HepG2 (cell line): ENCODE measurements around the gene PLCG1.

Experiments
- BHLHE40 ChIP-seq: IDR thresholded peaks from 2 replicates; pipeline ENCODE4 v1.6.1; 2011; ENCODE audit warnings: low read length, improper control_type of control experiment
- BRCA1 ChIP-seq: sonication (generic); formaldehyde crosslinking; IDR thresholded peaks from 2 replicates; pipeline ENCODE4 v1.4.0; 2020; ENCODE audit warnings: missing genetic modification reagents
- CEBPB ChIP-seq: IDR thresholded peaks from 2 replicates; pipeline ENCODE4 v1.6.1; 2011; ENCODE audit warnings: low read depth, low read length, improper control_type of control experiment, borderline replicate concordance
- ELK4 ChIP-seq: sonication (generic); formaldehyde crosslinking; IDR thresholded peaks from 2 replicates; pipeline ENCODE4 v1.9.0; 2021; ENCODE audit warnings: missing genetic modification reagents, borderline replicate concordance
- EP300 ChIP-seq, 3 experiments: sonication (generic) in 1 of 3; formaldehyde crosslinking in 1 of 3; IDR thresholded peaks; 2 replicates each; pipeline versions ENCODE4 v1.5.1 to v1.6.1; 2011 to 2020; ENCODE audit warnings: low read depth in 2 of 3, low read length in 2 of 3, borderline replicate concordance in 1 of 3, improper control_type of control experiment in 1 of 3, mild to moderate bottlenecking in 1 of 3, missing genetic modification reagents in 1 of 3, moderate library complexity in 1 of 3
- ETV5 ChIP-seq: IDR thresholded peaks from 2 replicates; pipeline ENCODE4 v1.6.1; 2018; ENCODE audit warnings: missing biosample characterization, missing genetic modification reagents, inconsistent platforms, borderline replicate concordance
- KLF15 ChIP-seq: sonication (generic); formaldehyde crosslinking; IDR thresholded peaks from 2 replicates; pipeline ENCODE4 v1.8.1; 2023; ENCODE audit warnings: borderline replicate concordance, mild to moderate bottlenecking, inconsistent platforms, missing genetic modification reagents, mixed read lengths
- MAFK ChIP-seq, 2 experiments: IDR thresholded peaks in 1 of 2; conservative IDR thresholded peaks in 1 of 2; 2 replicates each; pipeline ENCODE4 v1.6.1; 2011; ENCODE audit warnings: improper control_type of control experiment in 2 of 2, low read length in 2 of 2
- POLR2A ChIP-seq, 2 experiments: IDR thresholded peaks; 2 replicates each; pipeline ENCODE4 v1.6.1; 2011; ENCODE audit warnings: low read depth in 2 of 2, low read length in 2 of 2, mild to moderate bottlenecking in 1 of 2, moderate library complexity in 1 of 2; ENCODE audit not compliant: insufficient read depth in 1 of 2
- ZNF101 ChIP-seq: sonication (generic); formaldehyde crosslinking; IDR thresholded peaks from 2 replicates; pipeline ENCODE4 v1.4.0; 2020; ENCODE audit warnings: mild to moderate bottlenecking, low read depth, missing genetic modification reagents, borderline replicate concordance
- ZNF577 ChIP-seq: sonication (generic); formaldehyde crosslinking; IDR thresholded peaks from 2 replicates; pipeline ENCODE4 v1.4.0; 2020; ENCODE audit warnings: mild to moderate bottlenecking, low read depth, missing genetic modification reagents, borderline replicate concordance
- ZNF792 ChIP-seq: IDR thresholded peaks from 2 replicates; pipeline ENCODE4 v1.6.1; 2016

DNA sequence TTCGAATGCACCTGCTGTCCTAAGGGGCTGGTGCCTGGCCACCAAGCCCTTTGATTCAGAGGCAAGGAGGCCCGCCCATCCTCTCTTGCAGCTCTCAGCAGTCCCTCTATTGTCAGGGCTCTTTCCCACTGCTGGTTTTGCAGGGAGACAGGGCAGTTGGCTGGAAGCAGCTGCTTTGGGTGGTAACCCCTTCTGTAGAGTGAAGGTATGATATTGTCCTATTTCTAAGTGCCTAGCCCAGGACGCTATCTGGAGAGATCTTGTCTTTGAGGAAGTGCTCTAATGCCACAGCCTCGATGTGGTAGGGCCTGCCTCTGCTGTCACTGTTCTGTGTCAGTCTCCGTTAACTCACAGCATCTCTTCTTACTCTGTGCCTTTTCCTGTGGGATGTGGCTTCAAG is 5.6 kb downstream of the PLCG1 start:
- TF ChIP-seq ELK4 (no peak), POLR2A (IDR thresholded peaks at IDR 0.05; ENCODE audit: insufficient read depth in 1 of 2, low read depth in 2 of 2, low read length in 2 of 2) (no peak), KLF15 (CRISPR knock-in tag) (no peak), ETV5 (CRISPR knock-in tag) (no peak), BHLHE40 (no peak), ZNF101 (CRISPR knock-in tag) (no peak), CEBPB (no peak), BRCA1 (CRISPR knock-in tag) (no peak), ZNF577 (CRISPR knock-in tag) (no peak), ZNF792 (CRISPR knock-in tag) (no peak), EP300 (IDR thresholded peaks at IDR 0.05; ENCODE audit: low read depth in 2 of 2, low read length in 2 of 2) (no peak), EP300 (CRISPR knock-in tag; IDR thresholded peaks at IDR 0.05; ENCODE audit: borderline replicate concordance) (no peak), MAFK (conservative IDR thresholded peaks at IDR 0.05 in 1 of 2, IDR thresholded peaks at IDR 0.05 in 1 of 2; ENCODE audit: low read length in 2 of 2) (no peak)
